ENCODE measurements around the gene WBP1. TPM values are rescaled to one million over a fixed set of nuclear protein-coding genes. Genes with fewer than 3 reads are reported as not detected.
A peak's percentile ranks its signal among the peaks of the same experiment; 100 is the strongest.
"Not testable (repeated sequence)": the region's sequence is repeated elsewhere in the genome, so short reads cannot be mapped to it uniquely, and the experiment has no call there.

The WBP1 gene
- polyA plus RNA-seq, 4 donors, result 55.1 to 82.7 (median 66.4) TPM

DNA sequence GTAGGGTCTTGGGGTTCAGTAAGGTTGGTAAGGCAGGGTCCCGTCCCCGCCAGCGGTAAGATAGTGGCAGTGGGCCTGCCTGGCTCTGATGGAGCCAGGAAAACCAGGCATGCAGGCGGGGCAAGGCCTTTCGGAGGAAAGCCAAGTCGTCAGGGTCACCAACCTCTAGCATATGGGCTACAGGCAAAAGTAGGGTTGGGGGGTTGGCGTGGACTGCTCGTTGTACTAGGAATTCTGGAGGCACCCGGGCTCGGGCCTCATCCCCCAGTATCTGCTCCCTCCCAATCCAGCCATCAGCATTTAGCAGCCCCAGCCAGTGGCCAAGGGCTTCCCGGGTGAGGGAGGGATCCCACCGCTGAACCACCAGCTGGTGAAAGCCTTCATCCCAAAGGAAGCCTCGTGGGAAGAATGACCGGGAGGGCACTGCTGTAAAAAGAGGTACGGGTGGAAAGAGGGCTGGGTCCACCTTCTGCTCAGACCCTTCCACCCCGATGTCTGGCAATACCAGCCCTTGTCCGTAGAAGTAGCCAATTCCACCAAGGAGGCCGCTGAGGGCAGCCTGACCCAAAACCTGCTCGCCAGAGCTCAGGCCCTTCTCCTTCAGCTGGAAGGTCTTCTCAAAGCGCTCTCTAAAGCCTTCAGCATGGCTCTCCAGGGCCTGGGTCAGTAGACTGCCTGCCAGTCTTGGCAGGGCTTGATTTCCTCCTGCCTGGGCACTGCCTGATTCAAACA, 4.0 kb downstream of the WBP1 start:
- H3K9me3 ChIP-seq (ENCODE audit: control insufficient read depth in 2 of 2, insufficient read depth in 1 of 2, low read depth in 1 of 2, low read length in 1 of 2), result no peaks in the 10 kb centered on the region
- FAIRE-seq (no peak), DNase-seq (no peak)
- peak overlapping the region in 1 of 3 donors; percentile 71 for H3K27ac ChIP-seq (ENCODE audit: low read depth in 1 of 3, low read length in 2 of 3)
- no peaks in the 10 kb centered on the region for H3K27me3 ChIP-seq (ENCODE audit: control insufficient read depth in 3 of 3, insufficient read depth in 3 of 3, low read length in 3 of 3)
- peaks cover 3 to 34% (median 7%) of the 10 kb centered on the region in 3 donors for H3K36me3 ChIP-seq (ENCODE audit: control insufficient read depth in 3 of 3, insufficient read depth in 2 of 3, low read depth in 1 of 3, low read length in 3 of 3)
- 85 to 88% (median 86%) methylated on average over 19 to 20 of the region's 20 CpGs for WGBS, 3 donors
- no peak overlapping the region for H3K4me3 ChIP-seq (ENCODE audit: low read depth in 1 of 3, low read length in 3 of 3)
- H3K4me1 ChIP-seq (ENCODE audit: control insufficient read depth in 3 of 3, insufficient read depth in 2 of 3, low read depth in 1 of 3, low read length in 2 of 3), result peaks cover 0 to 28% (median 4%) of the 10 kb centered on the region in 3 donors

DNA sequence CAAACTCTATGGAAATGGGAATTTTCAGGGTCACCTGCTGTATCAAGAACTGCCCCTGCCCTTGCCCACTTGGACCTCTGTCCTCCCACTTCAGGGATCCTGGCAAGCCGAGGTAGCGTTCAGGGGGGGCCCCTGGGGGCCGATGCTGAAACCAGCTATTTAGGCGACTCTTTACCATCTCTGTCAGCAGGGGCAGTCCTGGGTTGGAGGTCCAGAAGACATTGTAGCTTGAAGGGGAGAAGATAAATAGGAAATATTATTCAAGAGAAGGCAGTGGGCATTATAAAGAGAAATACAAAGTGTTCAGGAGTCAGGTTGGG, 4.5 kb downstream of the WBP1 start:
- FAIRE-seq (no peak), DNase-seq (no peak)
- 33 to 71% (median 70%) methylated on average over 4 of the region's 4 CpGs for WGBS, 3 donors
- Histone ChIP-seq H3K27ac (ENCODE audit: low read depth in 1 of 3, low read length in 2 of 3) (peak overlapping the region; percentile 53 to 93 (median 71)), H3K4me3 (ENCODE audit: low read depth in 1 of 3, low read length in 3 of 3) (peak overlapping the region in 1 of 3 donors; percentile 0), H3K36me3 (ENCODE audit: control insufficient read depth in 3 of 3, insufficient read depth in 2 of 3, low read depth in 1 of 3, low read length in 3 of 3) (peaks cover 3 to 34% (median 7%) of the 10 kb centered on the region in 3 donors), H3K27me3 (ENCODE audit: control insufficient read depth in 3 of 3, insufficient read depth in 3 of 3, low read length in 3 of 3) (no peaks in the 10 kb centered on the region), H3K9me3 (ENCODE audit: control insufficient read depth in 2 of 2, insufficient read depth in 1 of 2, low read depth in 1 of 2, low read length in 1 of 2) (no peaks in the 10 kb centered on the region), H3K4me1 (ENCODE audit: control insufficient read depth in 3 of 3, insufficient read depth in 2 of 3, low read depth in 1 of 3, low read length in 2 of 3) (peaks cover 0 to 28% (median 4%) of the 10 kb centered on the region in 3 donors)

DNA sequence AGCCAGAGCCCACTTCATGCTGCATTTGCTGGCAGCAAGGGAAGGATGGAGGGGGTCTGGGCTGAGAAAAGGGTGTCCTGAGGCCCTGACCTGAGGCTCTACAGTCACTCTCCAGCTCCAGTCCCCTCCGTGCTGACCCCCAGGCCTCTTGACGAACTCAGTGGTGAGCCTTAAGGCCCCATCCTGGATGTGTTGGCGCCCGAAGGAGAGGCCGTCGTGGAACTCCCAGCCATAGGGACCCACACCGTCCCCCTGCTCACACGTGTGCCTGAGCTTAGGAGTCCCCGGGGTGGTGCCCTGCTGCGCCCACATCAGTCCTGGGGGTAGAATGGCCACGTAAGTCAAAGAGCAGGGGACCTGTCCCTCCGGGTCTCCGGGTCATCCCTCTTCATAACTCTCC, 6.2 kb downstream of the WBP1 start:
- Histone ChIP-seq H3K27me3 (ENCODE audit: control insufficient read depth in 3 of 3, insufficient read depth in 3 of 3, low read length in 3 of 3) (no peaks in the 10 kb centered on the region), H3K27ac (ENCODE audit: low read depth in 1 of 3, low read length in 2 of 3) (peak overlapping the region; percentile 84 to 95 (median 85)), H3K4me3 (ENCODE audit: low read depth in 1 of 3, low read length in 3 of 3) (peak overlapping the region; percentile 76 to 98 (median 95)), H3K36me3 (ENCODE audit: control insufficient read depth in 3 of 3, insufficient read depth in 2 of 3, low read depth in 1 of 3, low read length in 3 of 3) (peaks cover 3 to 34% (median 7%) of the 10 kb centered on the region in 3 donors), H3K4me1 (ENCODE audit: control insufficient read depth in 3 of 3, insufficient read depth in 2 of 3, low read depth in 1 of 3, low read length in 2 of 3) (peaks cover 0 to 22% (median 4%) of the 10 kb centered on the region in 3 donors), H3K9me3 (ENCODE audit: control insufficient read depth in 2 of 2, insufficient read depth in 1 of 2, low read depth in 1 of 2, low read length in 1 of 2) (no peaks in the 10 kb centered on the region)
- no peak for FAIRE-seq
- 1 to 6% (median 3%) methylated on average over 13 of the region's 13 CpGs for WGBS, 3 donors
- peak in 1 of 2 donors; percentile 48 for DNase-seq

DNA sequence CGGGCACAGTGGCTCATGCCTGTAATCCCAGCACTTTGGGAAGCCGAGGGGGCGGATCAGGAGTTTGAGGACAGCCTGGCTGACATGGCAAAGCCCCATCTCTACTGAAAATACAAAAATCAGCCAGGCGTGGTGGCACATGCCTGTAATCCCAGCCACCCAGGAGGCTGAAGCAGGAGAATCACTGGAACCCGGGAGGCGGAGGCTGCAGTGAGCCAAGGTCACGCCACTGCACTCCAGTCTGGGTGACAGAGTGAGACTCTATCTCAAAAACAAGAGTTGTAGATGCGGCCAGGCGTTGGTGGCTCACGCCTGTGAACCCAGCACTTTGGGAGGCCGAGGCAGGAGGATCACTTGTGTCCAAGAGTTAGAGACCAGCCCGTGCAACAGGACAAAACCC, 12.5 kb downstream of the WBP1 start:
- WGBS, 3 donors, result 89 to 92% (median 92%) methylated on average over 12 of the region's 12 CpGs
- H3K4me3 ChIP-seq (ENCODE audit: low read depth in 1 of 3, low read length in 3 of 3); FAIRE-seq; H3K27me3 ChIP-seq (ENCODE audit: control insufficient read depth in 3 of 3, insufficient read depth in 3 of 3, low read length in 3 of 3); DNase-seq; H3K9me3 ChIP-seq (ENCODE audit: control insufficient read depth in 2 of 2, insufficient read depth in 1 of 2, low read depth in 1 of 2, low read length in 1 of 2); H3K27ac ChIP-seq (ENCODE audit: low read depth in 1 of 3, low read length in 2 of 3): not testable (repeated sequence)
- H3K36me3 ChIP-seq (ENCODE audit: control insufficient read depth in 3 of 3, insufficient read depth in 2 of 3, low read depth in 1 of 3, low read length in 3 of 3), result peaks cover 0 to 22% (median 2%) of the 10 kb centered on the region in 3 donors
- peaks cover 0 to 11% (median 1%) of the 10 kb centered on the region in 3 donors for H3K4me1 ChIP-seq (ENCODE audit: control insufficient read depth in 3 of 3, insufficient read depth in 2 of 3, low read depth in 1 of 3, low read length in 2 of 3)

DNA sequence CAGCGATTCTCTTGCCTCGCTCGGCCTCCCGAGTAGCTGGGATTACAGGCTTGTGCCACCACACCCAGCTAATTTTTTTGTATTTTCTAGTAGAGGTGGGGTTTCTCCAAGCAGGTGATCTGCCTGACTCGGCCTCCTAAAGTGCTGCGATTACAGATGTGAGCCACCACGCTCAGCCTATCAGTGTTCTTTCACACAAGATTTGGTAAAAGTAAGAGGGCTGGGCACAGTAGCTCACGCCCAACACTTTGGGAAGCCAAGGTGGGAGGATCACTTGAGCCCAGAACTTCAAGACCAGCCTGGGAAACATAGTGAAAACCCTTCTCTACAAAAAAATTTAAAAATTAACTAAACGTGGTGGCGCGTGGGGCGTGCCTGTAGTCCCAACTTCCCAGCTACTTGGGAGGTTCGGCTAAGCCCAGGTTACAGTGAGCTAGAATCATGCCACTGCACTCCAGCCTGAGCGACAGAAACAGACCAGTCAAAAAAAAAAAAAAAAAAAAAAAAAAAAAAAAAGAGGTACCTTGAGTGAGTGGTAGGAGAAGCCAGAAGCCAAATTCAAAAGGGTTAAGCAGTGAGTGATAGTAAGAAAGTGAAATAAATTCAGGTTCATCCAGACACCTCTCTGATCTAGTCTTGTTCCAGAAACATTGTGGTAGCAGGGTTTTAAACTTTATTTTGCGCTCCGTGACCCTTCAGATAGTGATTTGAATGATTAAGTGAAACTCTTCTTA, 13.3 kb downstream of the WBP1 start:
- WGBS, 3 donors, result 21 to 55% (median 37%) methylated on average over 16 of the region's 16 CpGs
- Histone ChIP-seq H3K27me3 (ENCODE audit: control insufficient read depth in 3 of 3, insufficient read depth in 3 of 3, low read length in 3 of 3) (no peaks in the 10 kb centered on the region), H3K36me3 (ENCODE audit: control insufficient read depth in 3 of 3, insufficient read depth in 2 of 3, low read depth in 1 of 3, low read length in 3 of 3) (peaks cover 0 to 27% (median 2%) of the 10 kb centered on the region in 3 donors), H3K4me3 (ENCODE audit: low read depth in 1 of 3, low read length in 3 of 3) (peak overlapping the region; percentile 52 to 73 (median 56)), H3K4me1 (ENCODE audit: control insufficient read depth in 3 of 3, insufficient read depth in 2 of 3, low read depth in 1 of 3, low read length in 2 of 3) (peaks cover 0 to 12% (median 1%) of the 10 kb centered on the region in 3 donors), H3K9me3 (ENCODE audit: control insufficient read depth in 2 of 2, insufficient read depth in 1 of 2, low read depth in 1 of 2, low read length in 1 of 2) (no peaks in the 10 kb centered on the region), H3K27ac (ENCODE audit: low read depth in 1 of 3, low read length in 2 of 3) (peak overlapping the region; percentile 76 to 96 (median 91))
- FAIRE-seq, result no peak
- no peak for DNase-seq

DNA sequence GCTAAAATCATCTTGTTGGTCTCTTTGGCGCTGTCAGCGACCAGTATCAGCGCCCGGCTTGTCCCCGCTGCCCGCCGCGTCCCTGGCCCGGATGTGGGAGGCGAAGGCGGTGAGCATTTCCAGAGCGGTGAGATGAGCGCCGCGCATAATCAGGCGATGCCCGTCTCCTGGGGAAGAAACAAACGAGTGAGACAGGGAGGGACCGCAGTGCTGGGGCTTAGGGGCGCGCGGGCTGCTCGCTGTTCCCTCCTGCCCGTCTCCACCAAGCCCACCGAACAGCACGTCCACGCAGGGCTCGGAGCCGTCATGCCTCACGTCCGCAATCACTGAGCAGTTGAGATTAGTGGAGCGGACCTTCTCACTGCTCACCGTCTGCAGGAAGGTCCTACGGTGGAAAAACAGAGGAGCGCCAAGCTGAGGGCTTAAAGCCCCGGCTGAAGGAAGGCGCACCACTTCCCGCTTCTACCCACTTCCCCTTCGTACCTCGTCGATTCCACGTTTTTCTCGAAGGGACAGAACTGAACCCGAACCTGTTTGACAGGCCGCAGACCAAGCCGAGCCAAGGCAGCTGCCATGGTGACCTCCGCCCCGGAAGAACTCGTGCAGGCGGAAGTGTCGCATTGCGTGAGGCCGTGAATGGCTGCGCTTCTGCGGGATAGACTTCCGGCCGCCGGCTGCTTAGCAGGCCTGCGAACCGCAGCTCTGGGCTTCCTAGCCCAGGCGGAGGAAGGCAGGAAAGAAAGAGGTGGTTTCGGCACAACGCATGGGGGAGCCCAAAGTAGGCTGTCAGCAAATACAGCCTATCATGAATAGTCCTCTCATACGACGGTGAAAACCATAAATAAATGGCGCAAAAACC, 14.1 kb downstream of the WBP1 start, which contains the start of gene MRPL53:
TSS of gene MRPL53 (minus strand) at position 595 of the 859 bp plus-strand sequence. CDS start at position 575, 20 bp downstream.
- DNase-seq (peak; percentile 93 to 97), FAIRE-seq (no peak)
- H3K27ac ChIP-seq (ENCODE audit: low read depth in 1 of 3, low read length in 2 of 3), result peak within 1 kb of the TSS; percentile 76 to 96 (median 91)
- peaks cover 1 to 30% (median 2%) of the 10 kb centered on the region in 3 donors for H3K36me3 ChIP-seq (ENCODE audit: control insufficient read depth in 3 of 3, insufficient read depth in 2 of 3, low read depth in 1 of 3, low read length in 3 of 3)
- H3K4me1 ChIP-seq (ENCODE audit: control insufficient read depth in 3 of 3, insufficient read depth in 2 of 3, low read depth in 1 of 3, low read length in 2 of 3), result peaks cover 0 to 17% (median 1%) of the 10 kb centered on the region in 3 donors
- 0 to 1% (median 0%) methylated on average over 65 to 66 of the region's 66 CpGs for WGBS, 3 donors
- H3K27me3 ChIP-seq (ENCODE audit: control insufficient read depth in 3 of 3, insufficient read depth in 3 of 3, low read length in 3 of 3), result no peaks in the 10 kb centered on the region
- no peaks in the 10 kb centered on the region for H3K9me3 ChIP-seq (ENCODE audit: control insufficient read depth in 2 of 2, insufficient read depth in 1 of 2, low read depth in 1 of 2, low read length in 1 of 2)
- peak within 1 kb of the TSS; percentile 52 to 73 (median 56) for H3K4me3 ChIP-seq (ENCODE audit: low read depth in 1 of 3, low read length in 3 of 3)

DNA sequence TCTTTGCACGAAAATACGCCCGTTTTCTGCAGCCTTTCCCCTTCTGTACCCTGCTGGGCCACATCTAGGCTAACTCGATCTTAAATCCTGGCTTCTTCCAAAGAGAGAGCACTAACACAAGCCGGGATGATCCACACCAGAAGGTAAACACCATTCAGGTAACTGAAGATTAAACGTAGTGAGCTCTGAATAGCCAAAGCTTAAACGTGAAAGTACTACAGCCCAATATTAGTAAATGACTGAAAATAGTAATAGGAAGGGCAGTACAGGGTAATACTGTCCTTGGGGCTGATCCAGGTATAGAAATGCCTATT, 14.7 kb downstream of the WBP1 start:
- peaks cover 0 to 20% (median 1%) of the 10 kb centered on the region in 3 donors for H3K4me1 ChIP-seq (ENCODE audit: control insufficient read depth in 3 of 3, insufficient read depth in 2 of 3, low read depth in 1 of 3, low read length in 2 of 3)
- WGBS, 3 donors, result 5 to 9% (median 7%) methylated on average over 7 of the region's 7 CpGs
- no peaks in the 10 kb centered on the region for H3K27me3 ChIP-seq (ENCODE audit: control insufficient read depth in 3 of 3, insufficient read depth in 3 of 3, low read length in 3 of 3)
- peaks cover 2 to 35% (median 2%) of the 10 kb centered on the region in 3 donors for H3K36me3 ChIP-seq (ENCODE audit: control insufficient read depth in 3 of 3, insufficient read depth in 2 of 3, low read depth in 1 of 3, low read length in 3 of 3)
- FAIRE-seq (no peak), DNase-seq (no peak)
- H3K27ac ChIP-seq (ENCODE audit: low read depth in 1 of 3, low read length in 2 of 3), result peak overlapping the region; percentile 76 to 96 (median 91)
- H3K9me3 ChIP-seq (ENCODE audit: control insufficient read depth in 2 of 2, insufficient read depth in 1 of 2, low read depth in 1 of 2, low read length in 1 of 2), result no peaks in the 10 kb centered on the region
- peak overlapping the region; percentile 20 to 56 (median 52) for H3K4me3 ChIP-seq (ENCODE audit: low read depth in 1 of 3, low read length in 3 of 3)

DNA sequence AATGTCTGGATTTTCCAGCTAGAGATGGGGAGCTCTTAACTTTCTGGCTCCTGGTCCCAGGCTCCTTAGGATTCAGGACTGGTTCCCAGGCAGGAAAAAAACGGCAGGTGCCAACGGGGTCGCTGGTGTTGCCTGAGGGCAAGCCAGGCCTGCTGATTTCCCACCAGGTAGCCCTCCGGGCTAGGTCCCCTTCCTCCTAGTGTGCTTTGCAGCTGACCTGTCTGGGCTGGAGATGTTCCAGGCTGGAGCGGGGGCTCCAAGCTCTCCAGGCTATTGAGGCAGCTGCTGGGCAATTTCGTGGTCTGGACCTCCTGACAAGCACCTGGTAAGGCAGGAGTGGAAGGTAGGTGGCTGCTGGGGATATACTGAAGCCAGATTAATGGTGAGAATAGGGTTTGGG, 16.2 kb downstream of the WBP1 start:
- Histone ChIP-seq H3K9me3 (ENCODE audit: control insufficient read depth in 2 of 2, insufficient read depth in 1 of 2, low read depth in 1 of 2, low read length in 1 of 2) (no peaks in the 10 kb centered on the region), H3K4me3 (ENCODE audit: low read depth in 1 of 3, low read length in 3 of 3) (no peak overlapping the region), H3K27me3 (ENCODE audit: control insufficient read depth in 3 of 3, insufficient read depth in 3 of 3, low read length in 3 of 3) (no peaks in the 10 kb centered on the region), H3K36me3 (ENCODE audit: control insufficient read depth in 3 of 3, insufficient read depth in 2 of 3, low read depth in 1 of 3, low read length in 3 of 3) (peaks cover 2 to 43% (median 4%) of the 10 kb centered on the region in 3 donors), H3K4me1 (ENCODE audit: control insufficient read depth in 3 of 3, insufficient read depth in 2 of 3, low read depth in 1 of 3, low read length in 2 of 3) (peaks cover 0 to 20% (median 1%) of the 10 kb centered on the region in 3 donors), H3K27ac (ENCODE audit: low read depth in 1 of 3, low read length in 2 of 3) (no peak overlapping the region)
- WGBS, 3 donors, result 87 to 93% (median 92%) methylated on average over 6 of the region's 6 CpGs
- DNase-seq (no peak), FAIRE-seq (no peak)

Measured in small intestine (tissue), 7 donors.